Activated naive CD4-positive, alpha-beta T cell treated with anti-CD3 and anti-CD28 coated beads, Interleukin-2, amount 10 ng/mL, durations not matched to agents 5 hours and 36 hours (primary cell): ENCODE measurements around the gene VIPR2. TPM values are rescaled to one million over a fixed set of nuclear protein-coding genes. Genes with fewer than 3 reads are reported as not detected.

ENCODE experiments used
- total RNA-seq, 2 experiments: library from RNA; stranded (reverse); gene quantifications; one replicate each; pipeline ENCODE4 v1.2.3, GENCODE V29; 2021

Gene VIPR2
- under 1 TPM; 0.24 to 0.30 TPM for total RNA-seq

GRCh38 chr7:159144758-159145489 lies at the start of gene VIPR2:
Gene VIPR2 (minus strand): TSS chr7:159144867. CDS start chr7:159144771, 96 bp downstream.

